ENCODE measurements around the gene COL23A1.

- no peak for TF ChIP-seq CTCF (IDR thresholded peaks at IDR 0.05; ENCODE audit: poor library complexity)
- no peak for TF ChIP-seq EZH2 (IDR thresholded peaks at IDR 0.05; ENCODE audit: borderline replicate concordance)
- no peak for TF ChIP-seq EZH2phosphoT487 (IDR thresholded peaks at IDR 0.05; ENCODE audit: low read depth, severe bottlenecking, unreplicated experiment)
Measured at GRCh38 chr5:178360222-178360925, 229.8 kb downstream of the COL23A1 start.

All from hepatocyte (in vitro differentiated cells).